Thymus (tissue), 11 donors: Measurements from ENCODE around the gene MEGF11. TPM values are rescaled to one million over a fixed set of nuclear protein-coding genes. Genes with fewer than 3 reads are reported as not detected.

ENCODE experiments used
- DNase-seq, 9 donors: peaks; one replicate each; pipeline ENCODE4 v3.0.0-alpha.2; 2013; ENCODE audit warnings: low spot score in 9 of 9, low read depth in 6 of 9, missing footprints in 1 of 9
- H3K27ac ChIP-seq, 2 donors: one replicate each; pipeline ENCODE4 v1.5.1; 2013; ENCODE audit warnings: control low read depth in 1 of 2, low read depth in 1 of 2, low read length in 1 of 2, mild to moderate bottlenecking in 1 of 2, moderate library complexity in 1 of 2
- H3K27me3 ChIP-seq, 2 donors: one replicate each; pipeline ENCODE4 v1.5.1; 2013; ENCODE audit warnings: low read length in 1 of 2; ENCODE audit not compliant: control insufficient read depth in 2 of 2, insufficient read depth in 1 of 2
- H3K36me3 ChIP-seq, 2 donors: one replicate each; pipeline ENCODE4 v1.5.1; 2013; ENCODE audit warnings: low read length in 1 of 2, mild to moderate bottlenecking in 1 of 2, moderate library complexity in 1 of 2; ENCODE audit not compliant: control insufficient read depth in 2 of 2, insufficient read depth in 2 of 2
- H3K4me1 ChIP-seq, 2 donors: one replicate each; pipeline ENCODE4 v1.5.1; 2013; ENCODE audit warnings: low read length in 2 of 2; ENCODE audit not compliant: control insufficient read depth in 2 of 2, insufficient read depth in 2 of 2
- H3K4me3 ChIP-seq, 2 donors: one replicate each; pipeline ENCODE4 v1.5.1; 2013; ENCODE audit warnings: low read length in 2 of 2, control low read depth in 1 of 2, mild to moderate bottlenecking in 1 of 2
- H3K9me3 ChIP-seq, 2 donors: one replicate each; pipeline ENCODE4 v1.5.1; 2013; ENCODE audit warnings: low read length in 1 of 2, mild to moderate bottlenecking in 1 of 2; ENCODE audit not compliant: control insufficient read depth in 2 of 2, insufficient read depth in 1 of 2
- WGBS: extraction: QIAGEN DNeasy Blood & Tissue Kit; methylation state at CpG from one replicate; pipeline ENCODE4 v1.1.7; 2013; 5-methylcytosine and 5-hydroxymethylcytosine counted together
- polyA plus RNA-seq: library from polyadenylated mRNA; stranded (reverse); fragments of 200-250 nt; gene quantifications from one replicate; pipeline ENCODE4 v1.2.3, GENCODE V29; 2013
- total RNA-seq: library from RNA; stranded (reverse); fragments of 120-200 nt; gene quantifications from one replicate; pipeline ENCODE4 v1.2.4, GENCODE V29; 2013
- donor health status: healthy.

The MEGF11 gene
- total and polyA plus RNA-seq, 2 donors = 0.28 to 0.66 TPM

- Histone ChIP-seq H3K36me3 (no peaks in the 10 kb centered on the region), H3K4me3 (no peak overlapping the region), H3K9me3 (no peaks in the 10 kb centered on the region), H3K4me1 (no peaks in the 10 kb centered on the region), H3K27ac (no peak overlapping the region), H3K27me3 (peaks cover 0 to 2% of the 10 kb centered on the region in 2 donors)
- no peak for DNase-seq
- 100% methylated on average over 1 of the region's 1 CpG for WGBS
These were observed 316.1 kb downstream of the MEGF11 start for GRCh38 chr15:65937476-65937875.

- Histone ChIP-seq H3K27ac (no peak overlapping the region), H3K4me1 (no peaks in the 10 kb centered on the region), H3K27me3 (peaks cover 0 to 2% of the 10 kb centered on the region in 2 donors), H3K9me3 (no peaks in the 10 kb centered on the region), H3K4me3 (no peak overlapping the region), H3K36me3 (no peaks in the 10 kb centered on the region)
- DNase-seq = no peak
- 98% methylated on average over 3 of the region's 3 CpGs for WGBS
These were observed 316.5 kb downstream of the MEGF11 start for GRCh38 chr15:65937054-65937453.

DNA sequence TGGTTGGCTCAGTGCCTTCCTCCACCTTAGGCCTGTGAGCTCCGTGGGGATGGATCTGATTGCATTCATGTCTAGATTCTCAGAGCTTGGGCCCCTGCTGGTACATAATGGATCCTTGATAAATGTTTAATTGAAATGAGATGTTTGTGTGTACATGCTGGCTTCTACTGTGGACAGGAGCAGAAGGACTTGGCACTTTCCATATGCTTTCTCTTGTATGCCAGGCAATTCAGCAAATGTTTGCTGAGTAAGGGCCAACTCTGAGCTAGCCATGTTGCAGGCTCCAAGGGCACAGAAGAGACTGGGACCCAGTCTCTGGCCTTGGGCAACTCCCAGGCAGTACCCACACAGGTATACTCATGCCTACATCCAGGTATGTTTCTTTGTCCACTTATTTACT, 317.3 kb downstream of the MEGF11 start:
- H3K27me3 ChIP-seq = no peaks in the 10 kb centered on the region
- no peaks in the 10 kb centered on the region for H3K9me3 ChIP-seq
- no peak for DNase-seq
- H3K4me3 ChIP-seq = no peak overlapping the region
- no peaks in the 10 kb centered on the region for H3K36me3 ChIP-seq
- 96% methylated on average over 1 of the region's 1 CpG for WGBS
- H3K4me1 ChIP-seq = no peaks in the 10 kb centered on the region
- H3K27ac ChIP-seq = no peak overlapping the region

DNA sequence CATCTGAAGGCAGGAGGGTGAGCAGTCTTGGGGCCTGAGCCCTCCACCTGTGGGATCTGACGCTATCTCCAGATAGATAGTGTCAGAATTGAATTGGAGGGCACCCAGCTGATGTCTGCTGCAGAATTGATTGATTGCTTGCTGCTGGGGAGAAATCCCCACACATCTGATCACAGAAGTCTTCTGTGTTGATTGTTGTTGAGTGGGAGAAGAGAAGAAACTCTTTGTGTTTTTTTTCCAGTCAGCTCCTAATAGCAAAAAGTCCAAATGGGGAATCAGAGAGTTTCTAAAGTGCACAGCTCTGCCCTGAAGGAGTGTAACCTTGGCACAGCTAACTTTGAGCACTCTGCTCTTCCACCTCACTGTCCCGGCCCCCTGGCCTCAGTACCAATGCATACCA, 318.2 kb downstream of the MEGF11 start:
- DNase-seq = no peak
- H3K9me3 ChIP-seq = no peaks in the 10 kb centered on the region
- 97% methylated on average over 2 of the region's 2 CpGs for WGBS

DNA sequence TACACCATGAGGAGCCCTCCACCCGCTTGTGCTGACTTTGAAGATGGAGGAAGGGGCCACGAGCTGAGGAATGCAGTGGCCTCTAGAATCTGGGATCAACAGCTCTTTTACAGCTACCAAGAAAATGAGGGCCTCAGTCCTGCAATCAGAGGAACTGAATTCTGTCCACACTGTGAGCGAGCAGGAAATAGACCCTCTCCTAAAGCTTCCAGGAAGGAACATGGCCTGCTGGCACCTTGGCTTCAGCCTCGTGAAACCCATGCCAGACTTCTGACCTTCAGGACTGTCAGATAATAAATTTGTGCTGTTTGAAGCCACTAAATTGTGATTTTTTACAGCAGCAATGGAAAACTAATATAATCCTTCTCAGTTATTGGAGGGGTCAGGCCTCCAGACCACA, 322.3 kb downstream of the MEGF11 start:
- no peak for DNase-seq
- Histone ChIP-seq H3K4me3 (no peak overlapping the region), H3K27ac (no peak overlapping the region), H3K9me3 (peaks cover 0 to 3% of the 10 kb centered on the region in 2 donors), H3K36me3 (no peaks in the 10 kb centered on the region), H3K27me3 (no peaks in the 10 kb centered on the region), H3K4me1 (no peaks in the 10 kb centered on the region)
- WGBS = 96% methylated on average over 4 of the region's 4 CpGs

More for the DNA sequence above, 318.2 kb downstream of the MEGF11 start:
- Histone ChIP-seq H3K36me3 (no peaks in the 10 kb centered on the region), H3K4me3 (no peak overlapping the region), H3K27me3 (no peaks in the 10 kb centered on the region), H3K4me1 (no peaks in the 10 kb centered on the region), H3K27ac (no peak overlapping the region)

DNA sequence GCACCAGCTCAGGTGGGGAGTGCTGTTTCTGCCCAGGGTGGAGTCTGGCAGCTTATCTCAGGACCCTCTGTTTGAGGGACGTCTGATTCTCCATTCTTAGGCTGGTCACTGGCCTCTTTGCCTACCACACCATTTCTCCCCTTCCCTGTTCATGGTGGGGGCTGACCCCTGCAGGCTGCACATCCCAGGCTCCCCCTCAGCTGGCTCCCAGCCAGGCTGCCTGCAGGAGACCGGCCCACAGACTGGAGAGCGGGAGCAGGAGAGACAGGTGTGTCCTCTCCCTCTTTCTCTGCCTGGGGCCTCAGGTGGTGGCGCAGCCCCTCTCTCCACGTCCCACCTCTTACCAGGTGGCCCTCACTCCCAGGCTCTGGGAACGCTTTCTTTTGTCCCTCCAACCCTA, 323.4 kb downstream of the MEGF11 start:
- Histone ChIP-seq H3K36me3 (no peaks in the 10 kb centered on the region), H3K27me3 (no peaks in the 10 kb centered on the region), H3K4me3 (no peak overlapping the region), H3K27ac (no peak overlapping the region), H3K4me1 (no peaks in the 10 kb centered on the region), H3K9me3 (peaks cover 0 to 3% of the 10 kb centered on the region in 2 donors)
- no peak for DNase-seq
- WGBS = 88% methylated on average over 6 of the region's 6 CpGs

- Histone ChIP-seq H3K4me1 (no peaks in the 10 kb centered on the region), H3K27ac (no peak overlapping the region), H3K9me3 (peaks cover 0 to 3% of the 10 kb centered on the region in 2 donors), H3K4me3 (no peak overlapping the region), H3K36me3 (no peaks in the 10 kb centered on the region), H3K27me3 (no peaks in the 10 kb centered on the region)
- no peak for DNase-seq
- 97% methylated on average over 7 of the region's 7 CpGs for WGBS
These were observed 324.0 kb downstream of the MEGF11 start for GRCh38 chr15:65929573-65929972.

DNA sequence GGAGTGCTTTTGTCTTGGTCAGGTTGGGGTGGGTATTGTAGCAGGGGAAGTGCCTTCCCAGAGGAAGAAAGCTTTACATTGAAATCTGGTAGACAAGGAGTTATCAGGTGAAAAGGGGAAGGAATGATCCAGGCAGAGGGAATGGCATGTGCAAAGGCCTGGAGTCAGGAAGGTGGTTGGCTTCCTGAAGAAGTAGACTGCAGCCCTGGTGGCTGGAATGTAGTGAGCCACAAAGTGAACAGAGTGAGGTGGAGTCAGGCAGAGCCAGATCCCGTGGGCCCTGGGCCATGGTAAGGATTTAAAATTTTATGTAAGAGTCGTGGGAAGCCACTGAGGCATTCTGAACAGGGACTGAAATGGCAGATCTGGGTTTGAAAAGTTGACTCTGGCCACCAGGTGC, 326.0 kb downstream of the MEGF11 start:
- 89% methylated on average over 2 of the region's 2 CpGs for WGBS
- Histone ChIP-seq H3K9me3 (peaks cover 0 to 3% of the 10 kb centered on the region in 2 donors), H3K27me3 (no peaks in the 10 kb centered on the region), H3K4me3 (no peak overlapping the region), H3K4me1 (no peaks in the 10 kb centered on the region), H3K36me3 (no peaks in the 10 kb centered on the region), H3K27ac (no peak overlapping the region)
- DNase-seq = no peak

DNA sequence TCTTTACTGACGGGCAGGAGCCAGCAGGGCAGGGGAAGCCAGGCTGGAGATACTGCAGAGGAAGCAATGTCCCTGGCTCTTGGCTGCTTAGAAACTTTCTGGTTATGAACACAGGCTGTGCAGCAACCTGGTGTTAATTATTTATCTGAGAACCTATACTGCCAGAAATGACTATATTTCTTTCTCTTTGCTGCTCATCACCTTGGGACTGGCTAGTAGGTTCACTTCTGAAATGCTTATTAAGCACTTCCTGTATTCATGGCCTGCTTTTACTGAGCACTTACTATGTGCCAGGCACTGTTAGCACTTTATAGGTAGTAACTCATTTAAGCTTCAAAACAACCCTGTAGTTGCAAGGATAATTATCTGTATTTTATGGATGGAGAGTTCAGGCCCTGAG, 326.7 kb downstream of the MEGF11 start:
- 98% methylated on average over 1 of the region's 1 CpG for WGBS
- H3K4me1 ChIP-seq = no peaks in the 10 kb centered on the region

DNA sequence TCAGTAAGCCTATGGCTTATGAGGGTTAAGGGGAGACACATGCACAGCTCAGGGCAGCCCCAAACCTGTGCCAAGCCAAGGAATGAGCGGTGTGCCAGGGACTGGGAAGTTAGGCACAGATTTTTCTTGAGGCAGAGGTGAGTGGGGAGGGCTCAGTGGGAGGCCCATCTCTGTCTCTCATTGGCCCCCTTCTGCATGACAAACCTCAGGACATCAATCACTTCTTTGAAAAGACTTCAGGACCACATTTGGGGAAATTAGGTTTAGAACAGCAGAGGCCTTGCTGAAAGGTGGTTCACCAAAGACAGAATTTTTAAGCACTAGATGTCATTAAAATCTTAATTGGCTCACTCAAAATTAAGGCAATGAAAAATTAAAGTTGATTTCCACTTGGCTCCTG, 327.1 kb downstream of the MEGF11 start:
- H3K4me3 ChIP-seq = no peak overlapping the region
- DNase-seq = no peak
- H3K9me3 ChIP-seq = peaks cover 0 to 3% of the 10 kb centered on the region in 2 donors
- H3K27me3 ChIP-seq = no peaks in the 10 kb centered on the region
- no peaks in the 10 kb centered on the region for H3K36me3 ChIP-seq
- H3K27ac ChIP-seq = no peak overlapping the region
- no peaks in the 10 kb centered on the region for H3K4me1 ChIP-seq
- 100% methylated on average over 1 of the region's 1 CpG for WGBS

More for the DNA sequence above, 326.7 kb downstream of the MEGF11 start:
- no peak for DNase-seq
- Histone ChIP-seq H3K9me3 (peaks cover 0 to 3% of the 10 kb centered on the region in 2 donors), H3K27ac (no peak overlapping the region), H3K36me3 (no peaks in the 10 kb centered on the region), H3K27me3 (no peaks in the 10 kb centered on the region), H3K4me3 (no peak overlapping the region)
